ENCODE measurements around the gene CDH4.

Gene CDH4

DNA sequence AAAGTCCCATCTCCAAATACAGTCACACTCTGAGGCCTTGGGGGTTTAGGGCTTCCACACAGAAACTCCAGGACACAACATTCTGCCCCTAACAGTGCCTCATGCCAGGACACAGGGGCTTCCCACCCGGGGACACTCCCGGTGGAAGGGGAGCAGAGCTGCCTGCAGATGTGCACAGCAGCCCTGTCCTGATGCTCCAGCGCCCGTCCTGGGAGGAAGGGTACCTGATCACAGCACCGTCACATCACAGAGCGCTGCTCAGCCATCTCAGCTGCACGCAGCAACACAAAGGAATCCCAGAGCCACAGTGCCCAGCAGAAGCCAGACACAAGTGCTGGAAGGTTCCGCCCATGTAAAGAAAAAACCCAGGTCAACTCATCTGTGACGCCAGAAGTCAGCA is 657.0 kb downstream of the CDH4 start:
- Histone ChIP-seq H3K4me3 (ENCODE audit: low read depth in 1 of 2, low read length in 2 of 2) (no peak overlapping the region), H3K4me1 (ENCODE audit: control insufficient read depth in 1 of 2, insufficient read depth in 2 of 2, low read length in 2 of 2) (no peaks in the 10 kb centered on the region), H3K27me3 (ENCODE audit: low read depth, low read length) (no peaks in the 10 kb centered on the region), H3K27ac (ENCODE audit: low read length) (no peak overlapping the region), H3K36me3 (ENCODE audit: control insufficient read depth in 1 of 2, insufficient read depth in 2 of 2, low read length in 2 of 2) (no peaks in the 10 kb centered on the region), H3K9me3 (ENCODE audit: control insufficient read depth in 1 of 2, low read length in 2 of 2) (peaks cover 4 to 9% of the 10 kb centered on the region in 2 donors)

GRCh38 chr20:61909821-61910220 is 657.8 kb downstream of the CDH4 start:
- no peaks in the 10 kb centered on the region for H3K4me1 ChIP-seq (ENCODE audit: control insufficient read depth in 1 of 2, insufficient read depth in 2 of 2, low read length in 2 of 2)
- no peak overlapping the region for H3K4me3 ChIP-seq (ENCODE audit: low read depth in 1 of 2, low read length in 2 of 2)
- H3K36me3 ChIP-seq (ENCODE audit: control insufficient read depth in 1 of 2, insufficient read depth in 2 of 2, low read length in 2 of 2): no peaks in the 10 kb centered on the region
- H3K27ac ChIP-seq (ENCODE audit: low read length): no peak overlapping the region
- no peaks in the 10 kb centered on the region for H3K27me3 ChIP-seq (ENCODE audit: low read depth, low read length)
- peaks cover 4 to 9% of the 10 kb centered on the region in 2 donors for H3K9me3 ChIP-seq (ENCODE audit: control insufficient read depth in 1 of 2, low read length in 2 of 2)

- Histone ChIP-seq H3K27me3 (ENCODE audit: low read depth, low read length) (no peaks in the 10 kb centered on the region), H3K36me3 (ENCODE audit: control insufficient read depth in 1 of 2, insufficient read depth in 2 of 2, low read length in 2 of 2) (no peaks in the 10 kb centered on the region), H3K27ac (ENCODE audit: low read length) (no peak overlapping the region), H3K9me3 (ENCODE audit: control insufficient read depth in 1 of 2, low read length in 2 of 2) (peaks cover 4 to 9% of the 10 kb centered on the region in 2 donors), H3K4me1 (ENCODE audit: control insufficient read depth in 1 of 2, insufficient read depth in 2 of 2, low read length in 2 of 2) (no peaks in the 10 kb centered on the region), H3K4me3 (ENCODE audit: low read depth in 1 of 2, low read length in 2 of 2) (no peak overlapping the region)
These were observed 659.8 kb downstream of the CDH4 start for GRCh38 chr20:61911824-61912223.

GRCh38 chr20:61912665-61913422 is 660.8 kb downstream of the CDH4 start:
- H3K36me3 ChIP-seq (ENCODE audit: control insufficient read depth in 1 of 2, insufficient read depth in 2 of 2, low read length in 2 of 2): no peaks in the 10 kb centered on the region
- no peaks in the 10 kb centered on the region for H3K4me1 ChIP-seq (ENCODE audit: control insufficient read depth in 1 of 2, insufficient read depth in 2 of 2, low read length in 2 of 2)
- H3K4me3 ChIP-seq (ENCODE audit: low read depth in 1 of 2, low read length in 2 of 2): no peak overlapping the region
- H3K27ac ChIP-seq (ENCODE audit: low read length): no peak overlapping the region
- no peaks in the 10 kb centered on the region for H3K27me3 ChIP-seq (ENCODE audit: low read depth, low read length)
- H3K9me3 ChIP-seq (ENCODE audit: control insufficient read depth in 1 of 2, low read length in 2 of 2): peaks cover 4 to 9% of the 10 kb centered on the region in 2 donors

GRCh38 chr20:61913423-61914225 is 661.6 kb downstream of the CDH4 start:
- Histone ChIP-seq H3K36me3 (ENCODE audit: control insufficient read depth in 1 of 2, insufficient read depth in 2 of 2, low read length in 2 of 2) (no peaks in the 10 kb centered on the region), H3K27ac (ENCODE audit: low read length) (no peak overlapping the region), H3K27me3 (ENCODE audit: low read depth, low read length) (no peaks in the 10 kb centered on the region), H3K4me3 (ENCODE audit: low read depth in 1 of 2, low read length in 2 of 2) (no peak overlapping the region), H3K9me3 (ENCODE audit: control insufficient read depth in 1 of 2, low read length in 2 of 2) (peaks cover 4 to 9% of the 10 kb centered on the region in 2 donors), H3K4me1 (ENCODE audit: control insufficient read depth in 1 of 2, insufficient read depth in 2 of 2, low read length in 2 of 2) (no peaks in the 10 kb centered on the region)

- H3K27ac ChIP-seq (ENCODE audit: low read length): no peak overlapping the region
- no peaks in the 10 kb centered on the region for H3K27me3 ChIP-seq (ENCODE audit: low read depth, low read length)
- peaks cover 4 to 11% of the 10 kb centered on the region in 2 donors for H3K9me3 ChIP-seq (ENCODE audit: control insufficient read depth in 1 of 2, low read length in 2 of 2)
- H3K4me1 ChIP-seq (ENCODE audit: control insufficient read depth in 1 of 2, insufficient read depth in 2 of 2, low read length in 2 of 2): no peaks in the 10 kb centered on the region
- H3K4me3 ChIP-seq (ENCODE audit: low read depth in 1 of 2, low read length in 2 of 2): no peak overlapping the region
- H3K36me3 ChIP-seq (ENCODE audit: control insufficient read depth in 1 of 2, insufficient read depth in 2 of 2, low read length in 2 of 2): no peaks in the 10 kb centered on the region
These were observed 663.0 kb downstream of the CDH4 start for GRCh38 chr20:61915101-61915500.

DNA sequence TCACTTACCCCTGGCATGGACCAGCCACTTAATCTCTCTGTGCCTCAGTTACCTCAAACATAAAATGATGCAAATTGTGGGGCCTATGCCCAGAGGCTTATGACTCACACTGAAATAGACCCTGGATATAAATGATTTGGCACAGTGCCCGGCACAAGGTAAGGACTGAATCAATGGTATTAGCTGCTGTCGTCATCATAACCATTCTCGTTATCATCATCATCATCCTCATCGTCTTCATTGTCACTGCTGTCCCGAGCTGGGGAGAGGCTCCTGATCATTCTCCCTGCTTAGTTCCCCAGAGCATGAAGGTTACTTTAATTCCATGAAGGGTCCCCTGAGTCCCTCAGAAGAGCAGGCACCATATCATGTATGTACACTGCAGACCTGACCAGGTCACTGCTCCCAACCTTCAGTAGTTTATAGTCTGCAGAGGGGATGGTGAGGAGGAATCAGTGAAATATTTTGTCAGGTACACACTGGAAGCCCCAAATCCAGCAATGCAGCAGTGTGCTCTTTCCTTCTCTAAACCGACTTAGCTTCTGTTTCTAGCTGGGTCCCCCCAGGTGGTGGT is 664.3 kb downstream of the CDH4 start:
- Histone ChIP-seq H3K36me3 (ENCODE audit: control insufficient read depth in 1 of 2, insufficient read depth in 2 of 2, low read length in 2 of 2) (no peaks in the 10 kb centered on the region), H3K27me3 (ENCODE audit: low read depth, low read length) (no peaks in the 10 kb centered on the region)

GRCh38 chr20:61917474-61918145 is 665.5 kb downstream of the CDH4 start:
- Histone ChIP-seq H3K4me3 (ENCODE audit: low read depth in 1 of 2, low read length in 2 of 2) (no peak overlapping the region), H3K9me3 (ENCODE audit: control insufficient read depth in 1 of 2, low read length in 2 of 2) (peaks cover 0 to 7% of the 10 kb centered on the region in 2 donors), H3K27ac (ENCODE audit: low read length) (no peak overlapping the region), H3K36me3 (ENCODE audit: control insufficient read depth in 1 of 2, insufficient read depth in 2 of 2, low read length in 2 of 2) (no peaks in the 10 kb centered on the region), H3K27me3 (ENCODE audit: low read depth, low read length) (no peaks in the 10 kb centered on the region), H3K4me1 (ENCODE audit: control insufficient read depth in 1 of 2, insufficient read depth in 2 of 2, low read length in 2 of 2) (no peaks in the 10 kb centered on the region)

More for the DNA sequence above, 664.3 kb downstream of the CDH4 start:
- Histone ChIP-seq H3K4me1 (ENCODE audit: control insufficient read depth in 1 of 2, insufficient read depth in 2 of 2, low read length in 2 of 2) (no peaks in the 10 kb centered on the region), H3K4me3 (ENCODE audit: low read depth in 1 of 2, low read length in 2 of 2) (no peak overlapping the region), H3K27ac (ENCODE audit: low read length) (no peak overlapping the region), H3K9me3 (ENCODE audit: control insufficient read depth in 1 of 2, low read length in 2 of 2) (peaks cover 0 to 7% of the 10 kb centered on the region in 2 donors)

DNA sequence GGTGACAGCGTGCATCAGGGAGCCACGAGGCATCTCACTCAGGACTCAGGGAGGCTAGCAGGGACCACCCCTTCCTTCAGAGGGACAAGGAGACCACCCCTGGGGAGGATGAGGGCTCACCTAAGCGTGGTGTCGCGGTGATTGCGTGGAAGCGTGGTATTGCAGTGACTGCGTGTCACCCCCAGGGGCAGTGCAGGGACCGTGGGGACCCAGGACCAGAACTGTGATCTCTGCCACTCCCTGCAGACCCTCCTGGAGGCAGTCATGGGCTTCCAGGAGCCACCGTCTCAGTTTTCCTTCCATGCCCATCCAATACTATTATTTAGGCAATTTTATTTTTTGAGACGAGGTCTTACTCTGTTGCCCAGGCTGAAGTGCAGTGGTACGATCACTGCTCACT is 666.5 kb downstream of the CDH4 start:
- Histone ChIP-seq H3K4me1 (ENCODE audit: control insufficient read depth in 1 of 2, insufficient read depth in 2 of 2, low read length in 2 of 2) (no peaks in the 10 kb centered on the region), H3K9me3 (ENCODE audit: control insufficient read depth in 1 of 2, low read length in 2 of 2) (peaks cover 0 to 7% of the 10 kb centered on the region in 2 donors), H3K27ac (ENCODE audit: low read length) (no peak overlapping the region), H3K4me3 (ENCODE audit: low read depth in 1 of 2, low read length in 2 of 2) (no peak overlapping the region), H3K36me3 (ENCODE audit: control insufficient read depth in 1 of 2, insufficient read depth in 2 of 2, low read length in 2 of 2) (no peaks in the 10 kb centered on the region), H3K27me3 (ENCODE audit: low read depth, low read length) (no peaks in the 10 kb centered on the region)

- H3K27ac ChIP-seq (ENCODE audit: low read length): no peak overlapping the region
- no peaks in the 10 kb centered on the region for H3K27me3 ChIP-seq (ENCODE audit: low read depth, low read length)
- H3K36me3 ChIP-seq (ENCODE audit: control insufficient read depth in 1 of 2, insufficient read depth in 2 of 2, low read length in 2 of 2): no peaks in the 10 kb centered on the region
- no peak overlapping the region for H3K4me3 ChIP-seq (ENCODE audit: low read depth in 1 of 2, low read length in 2 of 2)
- no peaks in the 10 kb centered on the region for H3K4me1 ChIP-seq (ENCODE audit: control insufficient read depth in 1 of 2, insufficient read depth in 2 of 2, low read length in 2 of 2)
- H3K9me3 ChIP-seq (ENCODE audit: control insufficient read depth in 1 of 2, low read length in 2 of 2): peaks cover 0 to 7% of the 10 kb centered on the region in 2 donors
These were observed 667.2 kb downstream of the CDH4 start for GRCh38 chr20:61919239-61919638.
